CD4-positive, alpha-beta T cell treated with Interleukin-4 for 4 hours (primary cell): Measurements from ENCODE around the gene EPAS1.
A peak's percentile ranks its signal among the peaks of the same experiment; 100 is the strongest.

Source experiments
- DNase-seq: peaks from one replicate; pipeline ENCODE4 v3.0.0-alpha.2; 2020

EPAS1 gene

GRCh38 chr2:46366668-46367052, 69.5 kb downstream of the EPAS1 start:
- DNase-seq, result no peak

- no peak for DNase-seq
These were observed 70.1 kb downstream of the EPAS1 start for GRCh38 chr2:46367286-46367685.

DNA sequence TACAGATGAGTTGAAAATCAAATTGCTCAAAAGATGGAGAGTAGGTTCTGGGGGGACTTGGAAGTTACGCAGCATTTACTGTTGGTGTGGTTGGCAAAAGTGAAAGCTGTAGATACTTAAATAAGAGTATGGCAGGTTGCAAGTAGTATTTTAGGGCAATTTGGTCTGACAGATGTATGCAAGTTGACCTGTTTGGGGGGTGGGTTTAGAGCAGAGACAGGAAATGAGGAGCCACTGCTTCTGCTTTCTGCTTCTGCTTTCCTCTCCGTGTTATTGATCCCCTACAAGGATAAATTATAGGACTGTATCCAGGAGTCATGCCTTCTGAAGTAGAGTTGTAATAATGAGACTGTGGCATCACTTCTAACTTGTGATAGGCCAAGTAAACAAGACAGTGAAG, 71.2 kb downstream of the EPAS1 start:
- no peak for DNase-seq

DNA sequence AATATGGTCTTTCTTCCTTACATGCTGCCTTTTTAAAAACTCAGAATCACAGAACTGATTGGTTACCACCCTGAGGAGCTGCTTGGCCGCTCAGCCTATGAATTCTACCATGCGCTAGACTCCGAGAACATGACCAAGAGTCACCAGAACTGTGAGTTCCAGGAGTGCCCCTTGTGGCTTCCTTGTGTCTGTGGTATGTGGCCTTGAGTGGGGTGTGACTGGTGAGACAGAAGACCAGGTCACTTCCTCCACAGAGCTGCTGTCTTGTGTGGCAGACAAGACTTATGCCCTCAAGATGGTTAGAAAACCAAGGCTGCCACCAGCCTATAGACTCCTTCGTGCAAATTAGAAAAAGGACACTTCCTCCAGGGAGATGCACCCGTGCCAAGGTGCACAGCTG, 72.6 kb downstream of the EPAS1 start:
- peak; percentile 8 for DNase-seq

- DNase-seq, result no peak
These were observed 74.6 kb downstream of the EPAS1 start for GRCh38 chr2:46371854-46372253.

- no peak for DNase-seq
These were observed 75.3 kb downstream of the EPAS1 start for GRCh38 chr2:46372475-46372874.

GRCh38 chr2:46373238-46373637, 76.0 kb downstream of the EPAS1 start:
- DNase-seq, result no peak

DNA sequence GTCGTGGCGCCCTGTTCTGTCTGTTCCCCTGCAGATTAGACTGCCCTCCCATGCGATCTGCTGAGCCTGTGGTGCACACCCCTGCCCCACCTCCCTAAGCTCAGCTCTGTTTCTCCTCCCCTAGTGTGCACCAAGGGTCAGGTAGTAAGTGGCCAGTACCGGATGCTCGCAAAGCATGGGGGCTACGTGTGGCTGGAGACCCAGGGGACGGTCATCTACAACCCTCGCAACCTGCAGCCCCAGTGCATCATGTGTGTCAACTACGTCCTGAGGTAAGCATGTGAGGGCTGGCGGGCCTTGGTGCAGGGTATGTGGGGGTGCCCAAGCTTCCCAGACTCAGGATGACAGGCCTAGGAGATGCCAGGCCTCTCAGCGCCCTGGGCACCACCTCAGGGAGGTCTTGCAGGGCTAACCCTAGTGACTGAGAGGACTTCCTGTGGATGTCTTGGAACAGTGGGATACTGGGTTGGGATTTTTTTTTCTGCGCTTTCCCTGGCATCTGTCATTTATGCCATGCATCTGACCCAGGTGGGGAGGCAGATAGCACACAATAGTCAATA, 78.4 kb downstream of the EPAS1 start:
- no peak for DNase-seq

GRCh38 chr2:46376586-46376985, 79.4 kb downstream of the EPAS1 start:
- DNase-seq, result no peak

- no peak for DNase-seq
These were observed 79.9 kb downstream of the EPAS1 start for GRCh38 chr2:46377101-46377581.

- DNase-seq, result no peak
These were observed 80.7 kb downstream of the EPAS1 start for GRCh38 chr2:46377666-46378560.

GRCh38 chr2:46378616-46379015, 81.4 kb downstream of the EPAS1 start:
- DNase-seq, result no peak

GRCh38 chr2:46379213-46380037, 82.2 kb downstream of the EPAS1 start:
- DNase-seq, result no peak

DNA sequence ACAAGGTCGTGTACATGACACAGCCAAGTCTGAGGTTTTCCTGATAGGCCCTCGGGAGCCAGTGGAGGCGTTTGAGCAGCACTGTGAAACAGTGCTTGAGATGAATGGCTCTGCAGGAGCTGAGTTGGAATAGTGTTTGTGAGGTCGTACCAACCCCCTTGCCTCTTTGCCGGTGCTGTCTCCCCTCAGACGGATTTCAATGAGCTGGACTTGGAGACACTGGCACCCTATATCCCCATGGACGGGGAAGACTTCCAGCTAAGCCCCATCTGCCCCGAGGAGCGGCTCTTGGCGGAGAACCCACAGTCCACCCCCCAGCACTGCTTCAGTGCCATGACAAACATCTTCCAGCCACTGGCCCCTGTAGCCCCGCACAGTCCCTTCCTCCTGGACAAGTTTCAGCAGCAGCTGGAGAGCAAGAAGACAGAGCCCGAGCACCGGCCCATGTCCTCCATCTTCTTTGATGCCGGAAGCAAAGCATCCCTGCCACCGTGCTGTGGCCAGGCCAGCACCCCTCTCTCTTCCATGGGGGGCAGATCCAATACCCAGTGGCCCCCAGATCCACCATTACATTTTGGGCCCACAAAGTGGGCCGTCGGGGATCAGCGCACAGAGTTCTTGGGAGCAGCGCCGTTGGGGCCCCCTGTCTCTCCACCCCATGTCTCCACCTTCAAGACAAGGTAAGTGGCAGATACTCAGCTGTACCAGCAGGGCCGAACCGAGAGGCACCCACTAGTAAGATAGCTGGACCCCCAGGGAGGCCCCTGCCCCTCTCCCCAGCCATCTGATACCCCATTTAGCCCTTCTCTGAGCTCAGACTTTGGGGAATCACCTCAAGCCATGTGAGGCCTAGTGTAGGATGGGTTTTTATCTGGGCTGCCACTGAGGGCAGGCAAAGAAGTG, 83.1 kb downstream of the EPAS1 start:
- no peak for DNase-seq

- DNase-seq, result no peak
These were observed 84.1 kb downstream of the EPAS1 start for GRCh38 chr2:46381263-46381849.

DNA sequence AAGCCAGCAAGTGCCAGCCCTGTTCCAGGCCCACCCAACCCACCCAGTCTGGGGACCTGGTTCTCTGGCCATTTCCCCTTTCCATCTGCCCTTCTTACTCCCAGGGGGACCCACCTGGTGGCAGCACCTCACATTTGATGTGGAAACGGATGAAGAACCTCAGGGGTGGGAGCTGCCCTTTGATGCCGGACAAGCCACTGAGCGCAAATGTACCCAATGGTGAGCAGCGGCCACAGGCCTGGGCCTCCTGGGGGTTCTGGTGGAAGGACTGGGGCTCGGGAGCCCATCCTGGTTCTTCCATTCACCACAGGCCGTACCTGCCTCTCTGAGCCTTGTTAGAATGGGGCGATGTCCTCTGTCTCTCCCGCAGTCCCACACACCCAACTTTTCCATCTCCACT, 84.7 kb downstream of the EPAS1 start:
- DNase-seq, result no peak

GRCh38 chr2:46382331-46383112, 85.3 kb downstream of the EPAS1 start:
- no peak for DNase-seq

GRCh38 chr2:46383113-46383395, 85.8 kb downstream of the EPAS1 start:
- no peak for DNase-seq

DNA sequence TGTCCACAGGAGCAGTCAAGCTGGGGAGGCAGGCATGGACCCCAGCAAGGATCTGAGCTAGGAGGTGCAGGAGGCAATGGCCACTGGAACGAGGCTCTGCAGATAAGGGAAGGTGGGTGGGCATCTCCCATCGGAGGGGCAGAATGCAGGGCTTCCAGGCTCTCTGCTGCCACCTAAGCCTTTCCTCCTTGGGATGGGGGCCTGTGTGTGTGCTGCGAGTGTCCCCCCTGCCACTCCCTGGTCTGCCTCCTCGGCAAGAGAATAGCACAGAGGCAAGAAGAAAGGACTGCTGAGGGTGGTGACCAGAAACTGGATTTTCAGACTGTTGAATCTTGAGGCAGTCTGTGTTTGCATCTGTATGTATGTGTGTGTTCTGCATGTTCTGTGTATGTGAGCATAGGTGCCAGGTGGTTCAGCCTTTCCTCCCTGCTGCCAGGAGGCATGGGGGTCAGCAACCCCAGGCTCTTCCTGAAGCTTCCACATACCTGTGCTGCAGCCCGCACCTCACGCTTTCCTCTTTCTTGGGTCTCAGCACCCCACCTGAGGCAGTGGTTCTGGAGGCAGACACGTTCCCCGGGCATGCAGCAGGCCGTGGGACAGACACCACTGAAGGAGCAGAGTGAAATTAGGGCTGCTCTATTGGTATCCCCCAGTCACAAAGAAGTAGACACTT, 86.7 kb downstream of the EPAS1 start:
- DNase-seq, result no peak

DNA sequence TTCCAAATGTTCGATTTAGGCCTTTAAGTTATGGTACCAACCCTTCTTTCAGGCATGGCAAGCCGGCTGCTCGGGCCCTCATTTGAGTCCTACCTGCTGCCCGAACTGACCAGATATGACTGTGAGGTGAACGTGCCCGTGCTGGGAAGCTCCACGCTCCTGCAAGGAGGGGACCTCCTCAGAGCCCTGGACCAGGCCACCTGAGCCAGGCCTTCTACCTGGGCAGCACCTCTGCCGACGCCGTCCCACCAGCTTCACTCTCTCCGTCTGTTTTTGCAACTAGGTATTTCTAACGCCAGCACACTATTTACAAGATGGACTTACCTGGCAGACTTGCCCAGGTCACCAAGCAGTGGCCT, 87.2 kb downstream of the EPAS1 start:
- no peak for DNase-seq
